IMR-90 (cell line): ENCODE results near the gene ZNF202.

Experiments
- BHLHE40 ChIP-seq: fragments of 150-350 bp; IDR thresholded peaks from 2 replicates; pipeline ENCODE4 v1.6.1; 2016; ENCODE audit warnings: mild to moderate bottlenecking, low read depth, low read length
- CEBPB ChIP-seq: IDR thresholded peaks from 2 replicates; pipeline ENCODE4 v1.6.1; 2012; ENCODE audit warnings: low read depth, low read length, improper control_type of control experiment
- POLR2A ChIP-seq: IDR thresholded peaks from 2 replicates; pipeline ENCODE4 v1.6.1; 2012; ENCODE audit warnings: mild to moderate bottlenecking, low read depth, low read length
- RFX5 ChIP-seq: IDR thresholded peaks from 2 replicates; pipeline ENCODE4 v1.8.0; 2012; ENCODE audit warnings: low read depth, mild to moderate bottlenecking, low read length, moderate library complexity
- SMC3 ChIP-seq: fragments of 150-350 bp; IDR thresholded peaks from 2 replicates; pipeline ENCODE4 v1.6.1; 2016; ENCODE audit warnings: low read depth, mild to moderate bottlenecking, antibody characterized with exemption, low read length, moderate library complexity
- USF2 ChIP-seq: fragments of 150-350 bp; IDR thresholded peaks from 2 replicates; pipeline ENCODE4 v1.6.1; 2017; ENCODE audit warnings: mild to moderate bottlenecking, antibody characterized with exemption, low read length, low read depth
- TF ChIP-seq, protein P1 (sequence below): conservative IDR thresholded peaks from 2 replicates; pipeline ENCODE4 v1.5.1; 2012; ENCODE audit warnings: mild to moderate bottlenecking, low read depth, low read length, improper control_type of control experiment
- TF ChIP-seq, protein P2 (sequence below): fragments of 150-350 bp; IDR thresholded peaks from 2 replicates; pipeline ENCODE4 v1.6.1; 2016; ENCODE audit warnings: low read depth, mild to moderate bottlenecking, low read length, moderate library complexity, borderline replicate concordance

GRCh38 chr11:123725995-123726655 lies 15.3 kb downstream of the ZNF202 start:
- TF ChIP-seq, protein P1, sequence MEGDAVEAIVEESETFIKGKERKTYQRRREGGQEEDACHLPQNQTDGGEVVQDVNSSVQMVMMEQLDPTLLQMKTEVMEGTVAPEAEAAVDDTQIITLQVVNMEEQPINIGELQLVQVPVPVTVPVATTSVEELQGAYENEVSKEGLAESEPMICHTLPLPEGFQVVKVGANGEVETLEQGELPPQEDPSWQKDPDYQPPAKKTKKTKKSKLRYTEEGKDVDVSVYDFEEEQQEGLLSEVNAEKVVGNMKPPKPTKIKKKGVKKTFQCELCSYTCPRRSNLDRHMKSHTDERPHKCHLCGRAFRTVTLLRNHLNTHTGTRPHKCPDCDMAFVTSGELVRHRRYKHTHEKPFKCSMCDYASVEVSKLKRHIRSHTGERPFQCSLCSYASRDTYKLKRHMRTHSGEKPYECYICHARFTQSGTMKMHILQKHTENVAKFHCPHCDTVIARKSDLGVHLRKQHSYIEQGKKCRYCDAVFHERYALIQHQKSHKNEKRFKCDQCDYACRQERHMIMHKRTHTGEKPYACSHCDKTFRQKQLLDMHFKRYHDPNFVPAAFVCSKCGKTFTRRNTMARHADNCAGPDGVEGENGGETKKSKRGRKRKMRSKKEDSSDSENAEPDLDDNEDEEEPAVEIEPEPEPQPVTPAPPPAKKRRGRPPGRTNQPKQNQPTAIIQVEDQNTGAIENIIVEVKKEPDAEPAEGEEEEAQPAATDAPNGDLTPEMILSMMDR = no peak
- TF ChIP-seq POLR2A = no peak
- TF ChIP-seq BHLHE40 = no peak
- no peak for TF ChIP-seq SMC3
- no peak for TF ChIP-seq USF2
- TF ChIP-seq RFX5 = no peak
- TF ChIP-seq CEBPB = no peak
- TF ChIP-seq, protein P2, sequence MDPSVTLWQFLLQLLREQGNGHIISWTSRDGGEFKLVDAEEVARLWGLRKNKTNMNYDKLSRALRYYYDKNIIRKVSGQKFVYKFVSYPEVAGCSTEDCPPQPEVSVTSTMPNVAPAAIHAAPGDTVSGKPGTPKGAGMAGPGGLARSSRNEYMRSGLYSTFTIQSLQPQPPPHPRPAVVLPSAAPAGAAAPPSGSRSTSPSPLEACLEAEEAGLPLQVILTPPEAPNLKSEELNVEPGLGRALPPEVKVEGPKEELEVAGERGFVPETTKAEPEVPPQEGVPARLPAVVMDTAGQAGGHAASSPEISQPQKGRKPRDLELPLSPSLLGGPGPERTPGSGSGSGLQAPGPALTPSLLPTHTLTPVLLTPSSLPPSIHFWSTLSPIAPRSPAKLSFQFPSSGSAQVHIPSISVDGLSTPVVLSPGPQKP = no peak
